Psoas muscle (tissue), 8 donors: ENCODE results near the gene LRAT. TPM values are rescaled to one million over a fixed set of nuclear protein-coding genes. Genes with fewer than 3 reads are reported as not detected.
"Not testable (repeated sequence)": the region's sequence is repeated elsewhere in the genome, so short reads cannot be mapped to it uniquely, and the experiment has no call there.

ENCODE experiments used
- ATAC-seq, 4 donors: fragments of 200-7000 bp; cut with Tn5 transposase; one replicate each; pipeline ENCODE4 v1.9.1; 2020; ENCODE audit warnings: moderate library complexity in 3 of 4, mild to moderate bottlenecking in 2 of 4
- DNase-seq, 2 donors: peaks; one replicate each; pipeline ENCODE4 v3.0.0-alpha.2; 2020
- H3K27ac ChIP-seq: fragments of 200-600 bp; one replicate; pipeline ENCODE4 v1.8.0; 2022
- H3K27me3 ChIP-seq, 3 donors: fragments of 200-600 bp in 1 of 3; one replicate each; pipeline versions ENCODE4 v1.6.1 to v1.8.0; 2013 to 2022; ENCODE audit warnings: low read length in 2 of 3, mild to moderate bottlenecking in 2 of 3, moderate library complexity in 1 of 3; ENCODE audit not compliant: insufficient read depth in 3 of 3
- H3K36me3 ChIP-seq, 2 donors: fragments of 200-600 bp in 1 of 2; one replicate each; pipeline versions ENCODE4 v1.6.1 to v1.8.0; 2013 to 2022; ENCODE audit warnings: low read depth in 1 of 2, mild to moderate bottlenecking in 1 of 2, moderate library complexity in 1 of 2; ENCODE audit not compliant: insufficient read depth in 1 of 2
- H3K4me1 ChIP-seq: fragments of 200-600 bp; one replicate; pipeline ENCODE4 v1.8.0; 2022
- H3K4me3 ChIP-seq: fragments of 200-600 bp; one replicate; pipeline ENCODE4 v1.8.0; 2022; ENCODE audit warnings: mild to moderate bottlenecking
- H3K9me3 ChIP-seq: fragments of 200-600 bp; one replicate; pipeline ENCODE4 v1.8.0; 2022
- WGBS, 3 donors: extraction: QIAGEN DNeasy Blood & Tissue Kit; methylation state at CpG; one replicate each; pipeline versions ENCODE4 v1.1.6 to v1.1.7; 2013; 5-methylcytosine and 5-hydroxymethylcytosine counted together
- intact Hi-C, 2 donors: fragments of 100-400 bp; cut with DNase I; formaldehyde crosslinking; loops; one replicate each; pipeline versions ENCODE4 v1.11.0 to v1.14.2; 2022
- polyA plus RNA-seq, 3 donors: library from polyadenylated mRNA; stranded (reverse); fragments of 200-250 nt; gene quantifications; one replicate each; pipeline ENCODE4 v1.2.3, GENCODE V29; 2013
- total RNA-seq, 4 donors: library from RNA; stranded (reverse); fragmentation: NEBNext Ultra II Directional in 2 of 4; extraction: Animal tissue kit (Norgen Biotek cat#: 25700) in 2 of 4; gene quantifications; one replicate each; pipeline versions ENCODE4 v1.2.1 to v1.2.4, GENCODE V29; 2021 to 2023
- TF ChIP-seq, protein P1 (sequence below): fragments of 200-600 bp; IDR thresholded peaks from one replicate; pipeline ENCODE4 v1.8.0; 2022; ENCODE audit warnings: antibody characterized with exemption
- donor health status: healthy with polysubstance abuse.
- donor health status: DM: no; HTN: no; CAD: no; lungs with moderate emphysema.
- donor health status: Bipolar disorder and iron deficiency.
- donor health status: healthy.
- donor health status: DM: yes; HTN: yes; CAD: no.
- donor health status: DM: no; HTN: no; CAD: no.
- donor health status: DM: no; HTN: no; CAD: no.
- donor health status: DM: yes; HTN: yes; CAD: no.

Gene LRAT
- total and polyA plus RNA-seq, 7 donors = 0.01 to 0.05 TPM; not detected in 5

DNA sequence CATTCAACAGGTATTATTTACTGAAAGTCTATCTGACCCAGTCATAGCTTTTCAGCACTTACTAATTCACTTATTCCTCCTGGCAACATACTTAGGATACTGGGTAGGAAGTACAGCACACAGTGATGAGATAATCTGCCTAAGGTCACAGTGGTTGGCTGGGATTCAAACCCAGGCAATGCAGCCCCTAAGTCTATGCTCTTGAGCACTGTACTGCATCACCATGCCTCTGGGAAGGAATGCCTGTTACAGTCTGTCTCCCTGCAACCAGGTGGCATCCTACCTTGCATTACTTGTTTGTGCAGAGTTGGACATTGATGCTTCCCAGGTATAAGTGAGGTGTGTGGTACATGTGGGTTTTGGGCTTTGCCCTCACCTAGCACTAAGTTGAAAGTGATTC, 21.5 kb upstream of the LRAT start:
- Histone ChIP-seq H3K9me3 (no peaks in the 10 kb centered on the region), H3K27ac (no peak overlapping the region), H3K4me1 (no peaks in the 10 kb centered on the region), H3K4me3 (no peak overlapping the region), H3K27me3 (no peaks in the 10 kb centered on the region), H3K36me3 (no peaks in the 10 kb centered on the region)
- ATAC-seq (no peak), DNase-seq (no peak)
- intact Hi-C loops = no loop called here
- TF ChIP-seq, protein P1, sequence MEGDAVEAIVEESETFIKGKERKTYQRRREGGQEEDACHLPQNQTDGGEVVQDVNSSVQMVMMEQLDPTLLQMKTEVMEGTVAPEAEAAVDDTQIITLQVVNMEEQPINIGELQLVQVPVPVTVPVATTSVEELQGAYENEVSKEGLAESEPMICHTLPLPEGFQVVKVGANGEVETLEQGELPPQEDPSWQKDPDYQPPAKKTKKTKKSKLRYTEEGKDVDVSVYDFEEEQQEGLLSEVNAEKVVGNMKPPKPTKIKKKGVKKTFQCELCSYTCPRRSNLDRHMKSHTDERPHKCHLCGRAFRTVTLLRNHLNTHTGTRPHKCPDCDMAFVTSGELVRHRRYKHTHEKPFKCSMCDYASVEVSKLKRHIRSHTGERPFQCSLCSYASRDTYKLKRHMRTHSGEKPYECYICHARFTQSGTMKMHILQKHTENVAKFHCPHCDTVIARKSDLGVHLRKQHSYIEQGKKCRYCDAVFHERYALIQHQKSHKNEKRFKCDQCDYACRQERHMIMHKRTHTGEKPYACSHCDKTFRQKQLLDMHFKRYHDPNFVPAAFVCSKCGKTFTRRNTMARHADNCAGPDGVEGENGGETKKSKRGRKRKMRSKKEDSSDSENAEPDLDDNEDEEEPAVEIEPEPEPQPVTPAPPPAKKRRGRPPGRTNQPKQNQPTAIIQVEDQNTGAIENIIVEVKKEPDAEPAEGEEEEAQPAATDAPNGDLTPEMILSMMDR = no peak

DNA sequence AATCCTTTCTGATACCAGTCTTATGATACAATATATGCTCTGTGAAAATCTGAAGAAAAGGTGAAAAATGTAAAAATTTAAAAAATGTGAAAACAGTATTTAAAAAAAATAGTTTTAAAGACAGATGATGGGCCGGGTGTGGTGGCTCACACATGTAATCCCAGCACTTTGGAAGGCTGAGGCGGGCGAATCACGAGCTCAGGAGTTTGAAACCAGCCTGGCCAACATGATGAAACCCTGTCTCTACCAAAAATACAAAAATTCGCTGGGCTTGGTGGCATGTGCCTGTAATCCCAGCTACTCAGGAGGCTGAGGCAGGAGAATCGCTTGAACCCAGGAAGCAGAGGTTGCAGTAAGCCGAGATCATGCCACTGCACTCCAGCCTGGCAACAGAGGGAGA, 20.2 kb upstream of the LRAT start:
- H3K36me3 ChIP-seq, ATAC-seq, H3K27ac ChIP-seq, DNase-seq, intact Hi-C loops, H3K9me3 ChIP-seq, H3K27me3 ChIP-seq, H3K4me1 ChIP-seq, H3K4me3 ChIP-seq: not testable (repeated sequence)
- 72 to 78% (median 77%) methylated on average over 7 of the region's 7 CpGs for WGBS, 3 donors

DNA sequence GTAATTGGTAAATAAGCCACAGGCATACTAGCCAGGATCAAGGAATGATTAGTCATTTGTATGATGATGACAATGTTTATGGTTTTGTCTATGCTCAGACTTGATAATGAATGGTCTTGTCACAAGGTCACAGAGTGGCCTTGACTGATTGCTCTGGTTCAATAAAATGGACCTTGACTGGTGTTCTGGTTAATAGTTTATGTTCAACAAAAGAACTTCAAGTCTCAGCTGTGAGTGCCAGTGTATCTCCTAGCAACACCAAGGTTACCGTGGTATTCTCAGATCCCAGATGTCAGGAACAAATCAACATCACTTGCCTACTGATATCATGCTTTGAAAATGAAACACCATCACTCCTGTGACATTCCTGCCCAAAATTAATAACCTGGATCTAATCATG, 16.3 kb upstream of the LRAT start:
- Histone ChIP-seq H3K4me1 (no peaks in the 10 kb centered on the region), H3K27ac (no peak overlapping the region), H3K9me3 (no peaks in the 10 kb centered on the region), H3K4me3 (no peak overlapping the region), H3K27me3 (no peaks in the 10 kb centered on the region), H3K36me3 (no peaks in the 10 kb centered on the region)
- ATAC-seq (no peak), DNase-seq (no peak)
- intact Hi-C loops = no loop called here
- 36 to 38% (median 37%) methylated on average over 1 of the region's 1 CpG for WGBS, 3 donors
- TF ChIP-seq, protein P1 = no peak

DNA sequence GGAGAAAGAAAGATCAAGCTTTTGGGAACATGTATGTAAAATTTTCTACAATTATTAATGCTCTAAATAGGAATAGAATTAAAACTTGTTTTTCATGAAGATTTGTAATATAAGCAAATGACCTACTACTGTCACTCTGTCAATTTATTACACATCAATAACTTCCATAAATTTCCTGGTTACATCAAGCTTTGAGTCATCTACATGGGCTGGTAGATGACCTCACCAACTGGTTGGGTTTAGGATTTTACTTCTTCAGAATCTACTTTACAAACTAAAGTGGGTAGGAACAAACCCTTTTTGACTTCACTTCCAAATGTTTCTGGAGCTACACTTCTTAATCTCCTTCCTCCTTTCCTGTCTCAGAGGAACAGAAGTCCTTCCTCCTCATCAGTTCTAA, 12.0 kb upstream of the LRAT start:
- ATAC-seq (no peak), DNase-seq (no peak)
- Histone ChIP-seq H3K36me3 (no peaks in the 10 kb centered on the region), H3K4me1 (no peaks in the 10 kb centered on the region), H3K9me3 (no peaks in the 10 kb centered on the region), H3K4me3 (no peak overlapping the region), H3K27ac (no peak overlapping the region), H3K27me3 (no peaks in the 10 kb centered on the region)
- intact Hi-C loops = no loop called here
- TF ChIP-seq, protein P1 = no peak

DNA sequence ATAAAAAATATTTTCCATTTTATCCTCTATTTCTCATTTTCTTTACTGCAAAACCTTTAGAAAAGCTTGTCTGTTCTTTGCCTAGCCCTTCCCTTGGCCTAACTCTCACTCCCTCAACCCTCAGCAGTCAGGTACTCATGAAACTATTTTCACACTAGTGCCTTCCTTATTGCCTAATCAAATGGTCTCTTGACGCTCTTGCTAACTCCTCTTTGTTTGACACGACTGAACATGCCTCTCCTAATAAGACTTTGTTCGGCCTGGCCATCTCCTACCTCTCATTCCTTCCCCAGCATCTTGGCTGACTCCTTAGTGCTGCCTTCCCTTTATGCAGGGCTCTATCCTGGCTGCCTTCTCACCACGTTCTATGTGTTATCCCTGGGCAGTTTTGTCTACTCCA, 11.1 kb upstream of the LRAT start:
- DNase-seq (no peak), ATAC-seq (no peak)
- no peak overlapping the region for H3K4me3 ChIP-seq
- 74 to 82% (median 81%) methylated on average over 4 of the region's 4 CpGs for WGBS, 3 donors
- H3K36me3 ChIP-seq = no peaks in the 10 kb centered on the region
- H3K9me3 ChIP-seq = no peaks in the 10 kb centered on the region
- H3K27me3 ChIP-seq = no peaks in the 10 kb centered on the region
- intact Hi-C loops = no loop called here
- TF ChIP-seq, protein P1 = no peak
- H3K27ac ChIP-seq = no peak overlapping the region
- no peaks in the 10 kb centered on the region for H3K4me1 ChIP-seq
